Subcutaneous adipose tissue (tissue), 4 donors: Measurements from ENCODE around the gene CIRBP. TPM values are rescaled to one million over a fixed set of nuclear protein-coding genes. Genes with fewer than 3 reads are reported as not detected.

Source experiments
- total RNA-seq, 4 donors: library from RNA; depleted of rRNA; stranded (reverse); fragments of >200 nt; gene quantifications; one replicate each; pipeline ENCODE4 v1.1.0, GENCODE V29; 2016
- TF ChIP-seq, protein P1 (sequence below): fragments of 450-650 bp; IDR thresholded peaks from one replicate; pipeline ENCODE4 v1.5.1; 2016; ENCODE audit warnings: low read depth, mild to moderate bottlenecking, control low read depth, antibody characterized with exemption, moderate library complexity

CIRBP gene
- total RNA-seq, 4 donors from 2014 or later, result 159 to 753 (median 413) TPM

DNA sequence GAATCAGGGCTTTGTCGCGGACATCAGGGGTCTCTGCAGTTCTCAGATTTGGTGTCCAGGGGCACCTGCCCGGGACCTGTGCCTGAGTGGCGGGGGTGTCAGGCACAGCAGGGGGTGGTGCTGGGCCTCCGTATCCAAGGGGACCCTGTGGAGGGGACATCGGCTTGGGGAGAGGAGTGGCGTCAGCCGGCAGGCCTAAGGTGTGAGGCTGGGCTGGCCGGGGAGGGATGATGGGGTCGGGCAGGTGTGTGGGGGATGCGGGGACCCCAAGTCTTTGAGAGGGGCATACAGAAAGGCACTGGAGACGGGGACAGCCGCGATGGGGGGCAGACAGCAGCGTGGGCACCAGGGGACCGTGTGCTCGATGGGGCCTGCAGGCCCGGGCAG lies 19.1 kb downstream of the CIRBP start:
- TF ChIP-seq, protein P1, sequence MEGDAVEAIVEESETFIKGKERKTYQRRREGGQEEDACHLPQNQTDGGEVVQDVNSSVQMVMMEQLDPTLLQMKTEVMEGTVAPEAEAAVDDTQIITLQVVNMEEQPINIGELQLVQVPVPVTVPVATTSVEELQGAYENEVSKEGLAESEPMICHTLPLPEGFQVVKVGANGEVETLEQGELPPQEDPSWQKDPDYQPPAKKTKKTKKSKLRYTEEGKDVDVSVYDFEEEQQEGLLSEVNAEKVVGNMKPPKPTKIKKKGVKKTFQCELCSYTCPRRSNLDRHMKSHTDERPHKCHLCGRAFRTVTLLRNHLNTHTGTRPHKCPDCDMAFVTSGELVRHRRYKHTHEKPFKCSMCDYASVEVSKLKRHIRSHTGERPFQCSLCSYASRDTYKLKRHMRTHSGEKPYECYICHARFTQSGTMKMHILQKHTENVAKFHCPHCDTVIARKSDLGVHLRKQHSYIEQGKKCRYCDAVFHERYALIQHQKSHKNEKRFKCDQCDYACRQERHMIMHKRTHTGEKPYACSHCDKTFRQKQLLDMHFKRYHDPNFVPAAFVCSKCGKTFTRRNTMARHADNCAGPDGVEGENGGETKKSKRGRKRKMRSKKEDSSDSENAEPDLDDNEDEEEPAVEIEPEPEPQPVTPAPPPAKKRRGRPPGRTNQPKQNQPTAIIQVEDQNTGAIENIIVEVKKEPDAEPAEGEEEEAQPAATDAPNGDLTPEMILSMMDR, result no peak

- TF ChIP-seq, protein P1, result no peak
These were observed 19.9 kb downstream of the CIRBP start for GRCh38 chr19:1288833-1289685.

- TF ChIP-seq, protein P1, result no peak
These were observed 20.5 kb downstream of the CIRBP start for GRCh38 chr19:1289686-1290025.

- TF ChIP-seq, protein P1, result no peak
These were observed 21.1 kb downstream of the CIRBP start for GRCh38 chr19:1290196-1290702.

- TF ChIP-seq, protein P1, result no peak
These were observed 21.8 kb downstream of the CIRBP start for GRCh38 chr19:1290703-1291651.

DNA sequence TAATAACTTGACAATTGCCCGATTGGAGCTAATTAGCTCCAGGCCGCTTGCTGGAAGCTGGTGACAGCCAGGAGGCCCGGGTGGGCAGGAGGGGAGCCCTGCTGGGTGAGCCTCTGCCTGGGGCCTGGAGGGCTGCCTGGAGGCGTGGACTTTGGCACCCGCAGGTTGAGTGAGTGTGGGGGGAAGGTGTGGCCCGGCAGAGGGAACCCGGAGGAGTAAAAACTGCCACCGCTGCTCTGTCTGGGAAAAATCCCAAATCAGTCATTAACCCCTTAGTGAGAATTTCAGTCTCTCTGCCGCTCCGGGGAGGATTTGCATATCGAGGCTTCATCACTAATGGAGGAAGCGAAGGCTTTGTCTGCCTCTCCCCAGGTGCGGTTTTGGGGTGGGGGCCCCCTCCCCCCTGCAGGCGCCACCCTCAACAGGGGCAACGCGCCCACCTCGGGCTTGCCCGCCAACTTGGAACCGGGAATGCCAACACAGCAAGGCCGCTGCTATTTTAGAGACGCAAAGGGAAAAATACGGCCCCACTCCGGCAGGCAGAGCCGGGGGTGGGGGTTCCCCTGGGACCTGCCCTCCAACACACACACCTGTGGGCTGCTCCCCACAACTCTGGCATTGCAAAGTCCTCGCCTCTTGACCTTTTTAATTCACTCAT lies 22.8 kb downstream of the CIRBP start:
- TF ChIP-seq, protein P1, result no peak
